PC-9 (cell line): ENCODE results near the gene DENND4A. TPM values are rescaled to one million over a fixed set of nuclear protein-coding genes. Genes with fewer than 3 reads are reported as not detected.
"Not testable (repeated sequence)": the region's sequence is repeated elsewhere in the genome, so short reads cannot be mapped to it uniquely, and the experiment has no call there.

Source experiments
- BruUV-seq: library from RNA; stranded (reverse); fragments of 400-500 nt; replicated peaks from 2 replicates; lab custom pipeline; 2021; lab: Mats Ljungman, UMichigan
- CTCF ChIA-PET: fragments of 300-600 bp; sonication (Branson Sonifier 250); formaldehyde crosslinking; loops from one replicate; lab custom pipeline; 2022; ENCODE audit warnings: antibody characterized with exemption; lab: Charles Lee
- POLR2A ChIA-PET: fragments of 300-600 bp; sonication (Branson Sonifier 250); formaldehyde crosslinking; loops from one replicate; lab custom pipeline; 2022; ENCODE audit warnings: antibody characterized with exemption; ENCODE audit not compliant: unreplicated experiment; lab: Charles Lee
- DNase-seq, 2 experiments: peaks; one replicate each; pipeline versions ENCODE4 v3.0.0 to v3.0.0-alpha.2; 2015 to 2022; ENCODE audit warnings: mixed read lengths in 1 of 2
- H2AFZ ChIP-seq: fragments of 200-600 bp; sonication (generic); 2 replicates; pipeline ENCODE4 v1.8.1; 2017; ENCODE audit warnings: antibody characterized with exemption
- H3F3A ChIP-seq: fragments of 200-600 bp; sonication (generic); 2 replicates; pipeline ENCODE4 v1.8.1; 2017; ENCODE audit warnings: antibody characterized with exemption, mild to moderate bottlenecking, low read depth; ENCODE audit not compliant: insufficient read depth
- H3K27ac ChIP-seq: fragments of 200-600 bp; sonication (generic); 2 replicates; pipeline ENCODE4 v1.6.1; 2016; ENCODE audit warnings: mixed run types
- H3K27me3 ChIP-seq: fragments of 200-600 bp; sonication (generic); 2 replicates; pipeline ENCODE4 v1.6.1; 2016; ENCODE audit warnings: low read depth, mixed run types; ENCODE audit not compliant: insufficient read depth
- H3K36me3 ChIP-seq: fragments of 200-600 bp; sonication (generic); 2 replicates; pipeline ENCODE4 v1.6.1; 2016; ENCODE audit warnings: low read depth, mixed run types
- H3K4me1 ChIP-seq: fragments of 200-600 bp; sonication (generic); replicated peaks from 2 replicates; pipeline ENCODE4 v1.6.1; 2016; ENCODE audit warnings: mixed run types; ENCODE audit not compliant: insufficient read depth
- H3K4me2 ChIP-seq: fragments of 200-600 bp; sonication (generic); 2 replicates; pipeline ENCODE4 v1.6.1; 2017; ENCODE audit warnings: mixed run types
- H3K4me3 ChIP-seq: fragments of 200-600 bp; sonication (generic); 2 replicates; pipeline ENCODE4 v1.6.1; 2016; ENCODE audit warnings: mixed run types
- H3K79me2 ChIP-seq: fragments of 200-600 bp; sonication (generic); 2 replicates; pipeline ENCODE4 v1.6.1; 2017; ENCODE audit warnings: low read depth, mixed run types
- H3K9me2 ChIP-seq: fragments of 200-600 bp; sonication (generic); 2 replicates; pipeline ENCODE4 v1.8.1; 2017; ENCODE audit warnings: mild to moderate bottlenecking; ENCODE audit not compliant: insufficient read depth
- H3K9me3 ChIP-seq: fragments of 200-600 bp; sonication (generic); 2 replicates; pipeline ENCODE4 v1.8.1; 2016; ENCODE audit warnings: low read depth; ENCODE audit not compliant: insufficient read depth
- H4K20me1 ChIP-seq: fragments of 200-600 bp; sonication (generic); 2 replicates; pipeline ENCODE4 v1.8.1; 2017; ENCODE audit not compliant: insufficient read depth
- CTCF ChIP-seq: fragments of 200-600 bp; sonication (generic); conservative IDR thresholded peaks from 2 replicates; pipeline ENCODE4 v1.6.1; 2017; ENCODE audit warnings: mixed run types, antibody characterized with exemption, mild to moderate bottlenecking, moderate library complexity
- EZH2 ChIP-seq: fragments of 200-600 bp; sonication (generic); IDR thresholded peaks from 2 replicates; pipeline ENCODE4 v1.8.0; 2017; ENCODE audit warnings: antibody characterized with exemption, low read depth
- intact Hi-C: fragments of 100-400 bp; cut with micrococcal nuclease; formaldehyde crosslinking; loops from one replicate; pipeline ENCODE4 v1.10.0; 2022; ENCODE audit not compliant: unreplicated experiment
- total RNA-seq: library from RNA; stranded (reverse); gene quantifications from 2 replicates; pipeline ENCODE4 v1.2.3, GENCODE V29; 2021

The DENND4A gene
- total RNA-seq, 1 experiment from 2014 or later = 16.3 TPM

- DNase-seq = no peak
- ChIA-PET CTCF (no interaction called here), POLR2A (no interaction called here)
- Histone ChIP-seq H3K9me2 (no peaks in the 10 kb centered on the region), H3K79me2 (no peaks in the 10 kb centered on the region), H3K9me3 (no peaks in the 10 kb centered on the region), H3K4me2 (no peak overlapping the region), H3K27me3 (no peaks in the 10 kb centered on the region), H3K4me1 (no peaks in the 10 kb centered on the region), H3K27ac (no peak overlapping the region), H3K4me3 (no peak overlapping the region), H2AFZ (no peak overlapping the region), H4K20me1 (no peaks in the 10 kb centered on the region), H3K36me3 (no peaks in the 10 kb centered on the region), H3F3A (no peaks in the 10 kb centered on the region)
- intact Hi-C loops = no loop called here
- no peak for TF ChIP-seq EZH2
- TF ChIP-seq CTCF = no peak
- no TSS peak for BruUV-seq
Observed at GRCh38 chr15:65812916-65813315, 20.8 kb upstream of the DENND4A start.

- Histone ChIP-seq H3K36me3 (no peaks in the 10 kb centered on the region), H3F3A (no peaks in the 10 kb centered on the region), H4K20me1 (no peaks in the 10 kb centered on the region), H3K27ac (no peak overlapping the region), H3K27me3 (no peaks in the 10 kb centered on the region), H3K9me3 (no peaks in the 10 kb centered on the region), H3K79me2 (no peaks in the 10 kb centered on the region), H2AFZ (no peak overlapping the region), H3K4me1 (no peaks in the 10 kb centered on the region), H3K4me3 (no peak overlapping the region), H3K9me2 (no peaks in the 10 kb centered on the region), H3K4me2 (no peak overlapping the region)
- BruUV-seq = no TSS peak
- intact Hi-C loops = no loop called here
- TF ChIP-seq EZH2 = no peak
- no peak for TF ChIP-seq CTCF
- POLR2A ChIA-PET = no interaction called here
- CTCF ChIA-PET = no interaction called here
- no peak for DNase-seq
Observed at GRCh38 chr15:65812467-65812866, 20.4 kb upstream of the DENND4A start.

- Histone ChIP-seq H4K20me1 (no peaks in the 10 kb centered on the region), H3K27ac (no peak overlapping the region), H3K4me1 (no peaks in the 10 kb centered on the region), H3K9me2 (no peaks in the 10 kb centered on the region), H3F3A (no peaks in the 10 kb centered on the region), H3K36me3 (no peaks in the 10 kb centered on the region), H2AFZ (no peak overlapping the region), H3K79me2 (no peaks in the 10 kb centered on the region), H3K4me2 (no peak overlapping the region), H3K4me3 (no peak overlapping the region), H3K9me3 (no peaks in the 10 kb centered on the region), H3K27me3 (no peaks in the 10 kb centered on the region)
- TF ChIP-seq CTCF (no peak), EZH2 (no peak)
- BruUV-seq = no TSS peak
- ChIA-PET POLR2A (no interaction called here), CTCF (no interaction called here)
- no peak for DNase-seq
- intact Hi-C loops = no loop called here
Observed at GRCh38 chr15:65811835-65812234, 19.7 kb upstream of the DENND4A start.

- POLR2A ChIA-PET = interaction anchor here (0.7 kb wide), 1 partner anchor 28 kb away, joined by 8 read pairs; no protein-coding TSS in a partner anchor
- H3K27me3 ChIP-seq, H4K20me1 ChIP-seq, BruUV-seq, H3K9me2 ChIP-seq, H3K27ac ChIP-seq, H3K4me2 ChIP-seq, H3K4me1 ChIP-seq, CTCF ChIA-PET, H3K36me3 ChIP-seq, intact Hi-C loops, H3K9me3 ChIP-seq, H2AFZ ChIP-seq, DNase-seq, H3K4me3 ChIP-seq, H3F3A ChIP-seq, H3K79me2 ChIP-seq: not testable (repeated sequence)
Observed at GRCh38 chr15:65811011-65811733, 19.1 kb upstream of the DENND4A start.
